HepG2 (cell line): ENCODE data around the gene ZBTB48. TPM values are rescaled to one million over a fixed set of nuclear protein-coding genes. Genes with fewer than 3 reads are reported as not detected.
A peak's percentile ranks its signal among the peaks of the same experiment; 100 is the strongest.

Source experiments
- ARNTL ChIP-seq: sonication (generic); formaldehyde crosslinking; IDR thresholded peaks from 2 replicates; pipeline ENCODE4 v1.4.0; 2020; ENCODE audit warnings: mild to moderate bottlenecking, missing genetic modification reagents
- ATAD3A ChIP-seq: sonication (generic); formaldehyde crosslinking; IDR thresholded peaks from 2 replicates; pipeline ENCODE4 v1.4.0; 2020; ENCODE audit warnings: missing genetic modification reagents
- BCL6 ChIP-seq: IDR thresholded peaks from 2 replicates; pipeline ENCODE4 v1.6.1; 2016; ENCODE audit warnings: missing genetic modification reagents, missing compliant biosample characterization
- CAMTA2 ChIP-seq: sonication (generic); formaldehyde crosslinking; IDR thresholded peaks from 2 replicates; pipeline ENCODE4 v1.4.0; 2020; ENCODE audit warnings: mild to moderate bottlenecking, missing genetic modification reagents, borderline replicate concordance
- CEBPG ChIP-seq: IDR thresholded peaks from 2 replicates; pipeline ENCODE4 v1.6.1; 2016
- FOXA1 ChIP-seq, 2 experiments: fragments of 450-650 bp in 1 of 2; sonication (generic) in 1 of 2; formaldehyde crosslinking in 1 of 2; IDR thresholded peaks; 2 replicates each; pipeline versions ENCODE4 v1.4.0 to v1.6.1; 2016 to 2020; ENCODE audit warnings: missing genetic modification reagents in 1 of 2
- FOXM1 ChIP-seq: sonication (generic); formaldehyde crosslinking; IDR thresholded peaks from 2 replicates; pipeline ENCODE4 v1.5.0; 2020; ENCODE audit warnings: missing genetic modification reagents
- HOXA9 ChIP-seq: sonication (generic); formaldehyde crosslinking; IDR thresholded peaks from 2 replicates; pipeline ENCODE4 v1.8.1; 2022; ENCODE audit warnings: missing genetic modification reagents, mild to moderate bottlenecking, moderate library complexity, borderline replicate concordance
- KDM1A ChIP-seq: IDR thresholded peaks from 2 replicates; pipeline ENCODE4 v1.6.1; 2016; ENCODE audit warnings: missing compliant biosample characterization
- MTA1 ChIP-seq: sonication (generic); formaldehyde crosslinking; IDR thresholded peaks from 2 replicates; pipeline ENCODE4 v1.4.0; 2020; ENCODE audit warnings: missing genetic modification reagents, mild to moderate bottlenecking, borderline replicate concordance
- MYC ChIP-seq: sonication (generic); formaldehyde crosslinking; IDR thresholded peaks from 2 replicates; pipeline ENCODE4 v1.9.0; 2021; ENCODE audit warnings: missing genetic modification reagents, borderline replicate concordance
- NONO ChIP-seq, 2 experiments: fragments of 450-650 bp in 1 of 2; sonication (generic) in 1 of 2; formaldehyde crosslinking in 1 of 2; IDR thresholded peaks in 1 of 2; conservative IDR thresholded peaks in 1 of 2; 2 replicates each; pipeline versions ENCODE4 v1.6.1 to v1.8.0; 2017 to 2022; ENCODE audit warnings: mild to moderate bottlenecking in 1 of 2, missing genetic modification reagents in 1 of 2, moderate library complexity in 1 of 2
- NR2F6 ChIP-seq, 2 experiments: IDR thresholded peaks; 2 replicates each; pipeline ENCODE4 v1.6.1; 2016; ENCODE audit warnings: antibody characterized with exemption in 1 of 2, mild to moderate bottlenecking in 1 of 2
- POLR2AphosphoS2 ChIP-seq: IDR thresholded peaks from 2 replicates; pipeline ENCODE4 v1.6.1; 2011; ENCODE audit warnings: low read depth, low read length, improper control_type of control experiment
- SPEN ChIP-seq: sonication (generic); formaldehyde crosslinking; IDR thresholded peaks from 2 replicates; pipeline ENCODE4 v1.5.1; 2020; ENCODE audit warnings: low read depth, mild to moderate bottlenecking, missing genetic modification reagents
- SYNCRIP ChIP-seq: fragments of 200-400 bp; formaldehyde crosslinking; IDR thresholded peaks from 2 replicates; pipeline ENCODE4 v1.6.1; 2018; ENCODE audit warnings: mild to moderate bottlenecking, low read depth, low read length; ENCODE audit not compliant: insufficient read depth
- TBP ChIP-seq: sonication (generic); formaldehyde crosslinking; IDR thresholded peaks from 2 replicates; pipeline ENCODE4 v1.5.0; 2020; ENCODE audit warnings: missing genetic modification reagents
- ZFP36 ChIP-seq: fragments of 150-350 bp; IDR thresholded peaks from 2 replicates; pipeline ENCODE4 v1.6.1; 2018; ENCODE audit warnings: borderline replicate concordance, low read length, low read depth; ENCODE audit not compliant: partially characterized antibody
- ZKSCAN8 ChIP-seq: IDR thresholded peaks from 2 replicates; pipeline ENCODE4 v1.6.1; 2016; ENCODE audit warnings: borderline replicate concordance, missing genetic modification reagents, missing compliant biosample characterization
- ZNF124 ChIP-seq: sonication (generic); formaldehyde crosslinking; IDR thresholded peaks from 2 replicates; pipeline ENCODE4 v1.4.0; 2020; ENCODE audit warnings: missing genetic modification reagents
- ZNF33A ChIP-seq: sonication (generic); formaldehyde crosslinking; IDR thresholded peaks from 2 replicates; pipeline ENCODE4 v1.5.1; 2020; ENCODE audit warnings: missing genetic modification reagents, mild to moderate bottlenecking, moderate library complexity, borderline replicate concordance
- ZNF570 ChIP-seq: sonication (generic); formaldehyde crosslinking; IDR thresholded peaks from 2 replicates; pipeline ENCODE4 v1.4.0; 2020; ENCODE audit warnings: mild to moderate bottlenecking, missing genetic modification reagents, borderline replicate concordance
- ZNF652 ChIP-seq: IDR thresholded peaks from 2 replicates; pipeline ENCODE4 v1.6.1; 2016; ENCODE audit warnings: low read depth, borderline replicate concordance
- ZNF768 ChIP-seq: sonication (generic); formaldehyde crosslinking; IDR thresholded peaks from 2 replicates; pipeline ENCODE4 v1.4.0; 2020; ENCODE audit warnings: missing genetic modification reagents
- ZNF839 ChIP-seq: sonication (generic); formaldehyde crosslinking; IDR thresholded peaks from 2 replicates; pipeline ENCODE4 v1.4.0; 2020; ENCODE audit warnings: missing genetic modification reagents, mild to moderate bottlenecking, borderline replicate concordance
- ZSCAN22 ChIP-seq: sonication (generic); formaldehyde crosslinking; IDR thresholded peaks from 2 replicates; pipeline ENCODE4 v1.4.0; 2020; ENCODE audit warnings: mild to moderate bottlenecking, missing genetic modification reagents
- polyA plus RNA-seq, 8 experiments: library from polyadenylated mRNA; depleted of rRNA in 3 of 8; stranded (reverse) in 7 of 8; unstranded in 1 of 8; fragments of >200 nt; fragmentation: Illumina TruSeq in 4 of 8; extraction: Trizol in 4 of 8; gene quantifications; 2 replicates each; pipeline versions ENCODE4 v1.2.1 to v1.2.3, GENCODE V29; 2011 to 2016; ENCODE audit warnings: low read depth in 4 of 8, missing spikeins in 1 of 8, mixed read lengths in 1 of 8; ENCODE audit not compliant: insufficient read depth in 1 of 8
- total RNA-seq, 5 experiments: library from RNA; depleted of rRNA; stranded (reverse); fragments of >200 nt; fragmentation: Illumina TruSeq; extraction: Trizol; gene quantifications; 2 replicates each; pipeline ENCODE4 v1.2.3, GENCODE V29; 2016; ENCODE audit warnings: low read depth in 1 of 5
- TF ChIP-seq, protein P1 (sequence below): IDR thresholded peaks from 2 replicates; pipeline ENCODE4 v1.6.1; 2016
- TF ChIP-seq, protein P2 (sequence below): sonication (generic); formaldehyde crosslinking; IDR thresholded peaks from 2 replicates; pipeline ENCODE4 v1.5.0; 2020; ENCODE audit warnings: missing genetic modification reagents

ZBTB48 gene
- total and polyA plus RNA-seq, 2 of the 13 experiments (the other 11 are each of a cell fraction or from before 2014, with no cell fraction given): 13.0 to 17.1 TPM

DNA sequence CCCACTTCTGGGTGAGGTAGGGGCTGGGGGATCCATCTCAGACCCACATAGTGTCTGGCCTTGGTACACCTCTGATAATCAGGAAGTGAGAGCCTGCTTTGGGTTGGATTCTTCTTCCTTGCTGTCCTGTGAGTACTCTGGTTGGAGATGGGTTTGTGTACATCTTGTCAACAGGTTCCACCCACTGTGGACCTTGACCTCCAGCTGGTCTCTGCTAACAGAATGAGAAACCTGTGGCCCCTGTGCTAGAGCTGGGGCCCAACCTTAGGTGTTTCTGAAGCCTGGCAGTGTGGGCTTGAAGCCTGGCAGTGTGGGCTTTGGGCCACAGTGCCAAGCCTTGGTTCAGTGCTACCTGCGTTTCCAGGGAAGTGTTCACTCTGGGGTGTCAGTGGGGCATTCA, 2.6 kb downstream of the ZBTB48 start (continued):
- TF ChIP-seq ZNF33A (CRISPR knock-in tag): no peak
- TF ChIP-seq FOXA1 (IDR thresholded peaks at IDR 0.05): peak; percentile 71
- TF ChIP-seq FOXA1 (CRISPR knock-in tag; IDR thresholded peaks at IDR 0.05): peak; percentile 98
- TF ChIP-seq CEBPG: no peak
- TF ChIP-seq ATAD3A (CRISPR knock-in tag): no peak
- TF ChIP-seq, protein P1, sequence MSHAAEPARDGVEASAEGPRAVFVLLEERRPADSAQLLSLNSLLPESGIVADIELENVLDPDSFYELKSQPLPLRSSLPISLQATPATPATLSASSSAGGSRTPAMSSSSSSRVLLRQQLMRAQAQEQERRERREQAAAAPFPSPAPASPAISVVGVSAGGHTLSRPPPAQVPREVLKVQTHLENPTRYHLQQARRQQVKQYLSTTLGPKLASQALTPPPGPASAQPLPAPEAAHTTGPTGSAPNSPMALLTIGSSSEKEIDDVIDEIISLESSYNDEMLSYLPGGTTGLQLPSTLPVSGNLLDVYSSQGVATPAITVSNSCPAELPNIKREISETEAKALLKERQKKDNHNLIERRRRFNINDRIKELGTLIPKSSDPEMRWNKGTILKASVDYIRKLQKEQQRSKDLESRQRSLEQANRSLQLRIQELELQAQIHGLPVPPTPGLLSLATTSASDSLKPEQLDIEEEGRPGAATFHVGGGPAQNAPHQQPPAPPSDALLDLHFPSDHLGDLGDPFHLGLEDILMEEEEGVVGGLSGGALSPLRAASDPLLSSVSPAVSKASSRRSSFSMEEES (CRISPR knock-in tag): no peak
- peak; percentile 50; the same call in 1 of the 2 replicates for TF ChIP-seq KDM1A
- no peak for TF ChIP-seq ZNF124 (CRISPR knock-in tag)
- TF ChIP-seq HOXA9 (CRISPR knock-in tag): no peak
- no peak for TF ChIP-seq SYNCRIP
- TF ChIP-seq MYC: no peak; the same call in 1 of the 2 replicates
- no peak for TF ChIP-seq MTA1 (CRISPR knock-in tag)
- peak; percentile 49; the same call in 1 of the 2 replicates for TF ChIP-seq ZNF652 (CRISPR knock-in tag)
- TF ChIP-seq ARNTL (CRISPR knock-in tag): no peak
- TF ChIP-seq ZSCAN22 (CRISPR knock-in tag): no peak
- no peak for TF ChIP-seq ZKSCAN8 (CRISPR knock-in tag)
- TF ChIP-seq FOXM1 (CRISPR knock-in tag): no peak
- no peak for TF ChIP-seq ZNF570 (CRISPR knock-in tag)
- TF ChIP-seq, protein P2, sequence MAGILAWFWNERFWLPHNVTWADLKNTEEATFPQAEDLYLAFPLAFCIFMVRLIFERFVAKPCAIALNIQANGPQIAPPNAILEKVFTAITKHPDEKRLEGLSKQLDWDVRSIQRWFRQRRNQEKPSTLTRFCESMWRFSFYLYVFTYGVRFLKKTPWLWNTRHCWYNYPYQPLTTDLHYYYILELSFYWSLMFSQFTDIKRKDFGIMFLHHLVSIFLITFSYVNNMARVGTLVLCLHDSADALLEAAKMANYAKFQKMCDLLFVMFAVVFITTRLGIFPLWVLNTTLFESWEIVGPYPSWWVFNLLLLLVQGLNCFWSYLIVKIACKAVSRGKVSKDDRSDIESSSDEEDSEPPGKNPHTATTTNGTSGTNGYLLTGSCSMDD: no peak
- TF ChIP-seq POLR2AphosphoS2: no peak
- TF ChIP-seq BCL6 (CRISPR knock-in tag): peak; percentile 67
- peak; percentile 49; the same call in 1 of the 2 replicates for TF ChIP-seq NR2F6 (IDR thresholded peaks at IDR 0.05)
- peak; percentile 84 for TF ChIP-seq NR2F6 (CRISPR knock-in tag; IDR thresholded peaks at IDR 0.05)
- TF ChIP-seq SPEN (CRISPR knock-in tag): peak; percentile 62; the same call in 1 of the 2 replicates
- TF ChIP-seq CAMTA2: no peak
- no peak for TF ChIP-seq ZNF768 (CRISPR knock-in tag)
- TF ChIP-seq TBP: no peak
- no peak for TF ChIP-seq ZNF839 (CRISPR knock-in tag)
- no peak for TF ChIP-seq ZFP36
- TF ChIP-seq NONO (IDR thresholded peaks at IDR 0.05): no peak
- TF ChIP-seq NONO (CRISPR knock-in tag; conservative IDR thresholded peaks at IDR 0.05): peak; percentile 83
